Endothelial cell of umbilical vein (primary cell): ENCODE data around the gene PPP1R12A. TPM values are rescaled to one million over a fixed set of nuclear protein-coding genes. Genes with fewer than 3 reads are reported as not detected.

ENCODE experiments used
- BruUV-seq: library from RNA; stranded (reverse); fragments of 400-500 nt; replicated peaks from 2 replicates; lab custom pipeline; 2021; lab: Mats Ljungman, UMichigan
- CTCF ChIA-PET: fragments of 300-600, 350-600 bp; sonication (Branson Sonifier 250); formaldehyde crosslinking; loops from one replicate; lab custom pipeline; 2021; ENCODE audit warnings: antibody characterized with exemption, inconsistent platforms; lab: Charles Lee
- POLR2A ChIA-PET: fragments of 300-600, 350-600 bp; sonication (Branson Sonifier 250); formaldehyde crosslinking; loops from one replicate; lab custom pipeline; 2021; ENCODE audit warnings: antibody characterized with exemption, inconsistent platforms; lab: Charles Lee
- DNase-seq: peaks from one replicate; pipeline ENCODE4 v3.0.0-alpha.2; 2011; ENCODE audit warnings: low read depth, low spot score
- FAIRE-seq: peaks from 2 replicates; lab custom pipeline; 2011; peaks lifted over from hg19 to GRCh38; lab: Jason Lieb, UNC
- H2AFZ ChIP-seq: 2 replicates; pipeline ENCODE4 v1.6.0; 2012; ENCODE audit warnings: low read depth, low read length, control low read depth, inconsistent platforms
- H3K27ac ChIP-seq: 2 replicates; pipeline ENCODE4 v1.5.1; 2011; ENCODE audit warnings: low read depth, mild to moderate bottlenecking, control low read depth, low read length, moderate library complexity; ENCODE audit not compliant: insufficient read depth
- H3K27me3 ChIP-seq, 2 experiments: 2 replicates each; pipeline versions ENCODE4 v1.6.0 to v1.6.1; 2011; ENCODE audit warnings: low read length in 2 of 2, mixed read lengths in 1 of 2; ENCODE audit not compliant: control insufficient read depth in 2 of 2, insufficient read depth in 2 of 2
- H3K36me3 ChIP-seq, 2 experiments: 2 replicates in 1 of 2; 3 replicates in 1 of 2; pipeline ENCODE4 v1.5.1; 2011; ENCODE audit warnings: low read length in 2 of 2, mild to moderate bottlenecking in 1 of 2, moderate library complexity in 1 of 2; ENCODE audit not compliant: control insufficient read depth in 2 of 2, insufficient read depth in 2 of 2; ENCODE audit errors: extremely low read depth in 1 of 2
- H3K4me1 ChIP-seq: 3 replicates; pipeline ENCODE4 v1.5.1; 2011; ENCODE audit warnings: mild to moderate bottlenecking, low read length; ENCODE audit not compliant: control insufficient read depth, insufficient read depth; ENCODE audit errors: extremely low read depth
- H3K4me2 ChIP-seq: 2 replicates; pipeline ENCODE4 v1.6.1; 2011; ENCODE audit warnings: low read length, control low read depth, mixed read lengths; ENCODE audit not compliant: insufficient read depth
- H3K4me3 ChIP-seq, 3 experiments: fragments of 200-600 bp in 1 of 3; sonication (generic), shearing (Covaris generic) in 1 of 3; replicated peaks in 1 of 3; 2 replicates each; pipeline ENCODE4 v1.5.1; 2011 to 2016; ENCODE audit warnings: control low read depth in 3 of 3, low read length in 3 of 3, mild to moderate bottlenecking in 2 of 3, inconsistent platforms in 1 of 3, low read depth in 1 of 3, moderate library complexity in 1 of 3; ENCODE audit not compliant: insufficient read depth in 1 of 3
- H3K79me2 ChIP-seq: 2 replicates; pipeline ENCODE4 v1.6.0; 2012; ENCODE audit warnings: low read length, inconsistent platforms; ENCODE audit not compliant: control insufficient read depth, insufficient read depth
- H3K9ac ChIP-seq: replicated peaks from 2 replicates; pipeline ENCODE3; 2011; ENCODE audit warnings: low read length, control low read depth; ENCODE audit not compliant: insufficient read depth; ENCODE audit errors: extremely low read depth
- H3K9me1 ChIP-seq: replicated peaks from 3 replicates; pipeline ENCODE4 v1.6.0; 2011; ENCODE audit warnings: mild to moderate bottlenecking, low read length; ENCODE audit not compliant: control insufficient read depth, insufficient read depth; ENCODE audit errors: extremely low read depth
- H3K9me3 ChIP-seq: replicated peaks from 2 replicates; pipeline ENCODE4 v1.5.1; 2012; ENCODE audit warnings: low read length, inconsistent platforms; ENCODE audit not compliant: control insufficient read depth, insufficient read depth
- H4K20me1 ChIP-seq: replicated peaks from 2 replicates; pipeline ENCODE3; 2011; ENCODE audit warnings: mild to moderate bottlenecking, low read length; ENCODE audit not compliant: control insufficient read depth, insufficient read depth; ENCODE audit errors: extremely low read depth
- EZH2 ChIP-seq: IDR thresholded peaks from 2 replicates; pipeline ENCODE4 v1.6.1; 2012; ENCODE audit warnings: borderline replicate concordance, low read depth, mild to moderate bottlenecking, moderate library complexity, low read length, inconsistent platforms; ENCODE audit not compliant: severe bottlenecking
- FOS ChIP-seq: IDR thresholded peaks from 2 replicates; pipeline ENCODE4 v1.6.1; 2011; ENCODE audit warnings: mild to moderate bottlenecking, low read length, moderate library complexity, borderline replicate concordance; ENCODE audit not compliant: insufficient read depth
- GATA2 ChIP-seq: IDR thresholded peaks from 2 replicates; pipeline ENCODE4 v1.7.0; 2011; ENCODE audit warnings: low read depth, mild to moderate bottlenecking, moderate library complexity, mixed read lengths, low read length; ENCODE audit not compliant: insufficient read length, insufficient read depth
- JUN ChIP-seq: IDR thresholded peaks from 2 replicates; pipeline ENCODE4 v1.6.1; 2011; ENCODE audit warnings: borderline replicate concordance, low read depth; ENCODE audit not compliant: insufficient read length, insufficient read depth
- MYC ChIP-seq: IDR thresholded peaks from one replicate; pipeline ENCODE4 v1.6.1; 2011; ENCODE audit warnings: mild to moderate bottlenecking, low read depth, low read length
- POLR2A ChIP-seq: IDR thresholded peaks from 2 replicates; pipeline ENCODE4 v1.6.1; 2012; ENCODE audit warnings: low read depth, mild to moderate bottlenecking, control low read depth, low read length
- POLR2AphosphoS5 ChIP-seq: IDR thresholded peaks from 2 replicates; pipeline ENCODE4 v1.6.1; 2012; ENCODE audit warnings: low read depth, mild to moderate bottlenecking, control low read depth, low read length, moderate library complexity; ENCODE audit not compliant: insufficient read depth
- dilution Hi-C: fragments of 300-500 bp; cut with MboI; formaldehyde crosslinking; loops from one replicate; pipeline ENCODE4 v1.15.0; 2019; ENCODE audit warnings: low sequenced_read_pairs; ENCODE audit not compliant: extremely low pct_ligation_motif_present
- intact Hi-C: fragments of 100-400 bp; cut with micrococcal nuclease; formaldehyde crosslinking; loops from one replicate; pipeline ENCODE4 v1.10.0; 2022
- polyA plus RNA-seq, 4 experiments: library from polyadenylated mRNA; depleted of rRNA in 3 of 4; stranded (reverse) in 3 of 4; unstranded in 1 of 4; fragments of >200 nt; gene quantifications; 2 replicates each; pipeline versions ENCODE4 v1.2.1 to v1.2.3, GENCODE V29; 2011 to 2012; ENCODE audit warnings: missing spikeins in 1 of 4
- total RNA-seq: library from RNA; stranded (reverse); gene quantifications from 2 replicates; pipeline ENCODE4 v1.2.3, GENCODE V29; 2021
- TF ChIP-seq, protein P1 (sequence below): IDR thresholded peaks from 2 replicates; pipeline ENCODE4 v1.6.1; 2011; ENCODE audit not compliant: insufficient read depth, insufficient read length
- TF ChIP-seq, protein P2 (sequence below), 2 donors: IDR thresholded peaks; 1 replicate in 1 of 2; 2 replicates in 1 of 2; pipeline ENCODE4 v1.5.1; 2011; ENCODE audit warnings: low read length in 2 of 2, mild to moderate bottlenecking in 2 of 2, moderate library complexity in 2 of 2, control low read depth in 1 of 2, inconsistent platforms in 1 of 2, low read depth in 1 of 2; ENCODE audit not compliant: insufficient read depth in 1 of 2; ENCODE audit errors: extremely low read depth in 1 of 2

The PPP1R12A gene
- total and polyA plus RNA-seq, 2 donors (not counting 3 experiments of a cell fraction or from before 2014, with no cell fraction given) = 12.9 to 83.9 TPM

DNA sequence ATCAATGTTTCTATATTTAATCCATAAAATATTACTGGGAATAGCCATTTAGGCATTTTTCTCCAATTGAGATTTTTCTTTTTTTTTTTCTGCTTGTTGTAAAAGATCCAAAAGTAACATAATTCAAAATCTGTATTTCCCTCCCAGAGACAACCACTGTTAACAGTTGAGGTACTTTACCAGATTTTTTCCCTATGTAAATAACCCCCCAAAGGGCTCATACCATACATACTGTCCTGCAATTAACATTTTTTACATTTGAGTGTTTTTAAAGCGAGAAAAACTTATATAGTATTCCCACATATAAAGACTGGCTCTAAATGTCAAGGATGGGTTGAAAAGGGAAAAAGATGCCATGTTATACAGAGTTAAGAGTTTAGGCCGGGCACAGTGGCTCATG is 18.1 kb downstream of the PPP1R12A start:
- ChIA-PET CTCF (interaction anchor here (0.8 kb wide), 1 partner anchor 8 kb away, joined by 3 read pairs; no protein-coding TSS in a partner anchor), POLR2A (no interaction called here)
- BruUV-seq = no TSS peak
- DNase-seq (no peak), FAIRE-seq (no peak)
- Histone ChIP-seq H3K36me3 (no peaks in the 10 kb centered on the region), H3K79me2 (peaks cover 90% of the 10 kb centered on the region), H3K9ac (no peak overlapping the region), H3K4me3 (no peak overlapping the region), H3K27ac (no peak overlapping the region), H2AFZ (no peak overlapping the region), H3K4me1 (no peaks in the 10 kb centered on the region), H4K20me1 (peaks cover 26% of the 10 kb centered on the region), H3K9me3 (no peaks in the 10 kb centered on the region), H3K4me2 (no peak overlapping the region), H3K9me1 (peaks cover 3% of the 10 kb centered on the region), H3K27me3 (no peaks in the 10 kb centered on the region)
- TF ChIP-seq, protein P1, sequence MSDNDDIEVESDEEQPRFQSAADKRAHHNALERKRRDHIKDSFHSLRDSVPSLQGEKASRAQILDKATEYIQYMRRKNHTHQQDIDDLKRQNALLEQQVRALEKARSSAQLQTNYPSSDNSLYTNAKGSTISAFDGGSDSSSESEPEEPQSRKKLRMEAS = no peak
- TF ChIP-seq MYC (no peak), EZH2 (no peak), POLR2A (no peak), JUN (no peak), GATA2 (no peak), POLR2AphosphoS5 (no peak), FOS (no peak)
- TF ChIP-seq, protein P2, sequence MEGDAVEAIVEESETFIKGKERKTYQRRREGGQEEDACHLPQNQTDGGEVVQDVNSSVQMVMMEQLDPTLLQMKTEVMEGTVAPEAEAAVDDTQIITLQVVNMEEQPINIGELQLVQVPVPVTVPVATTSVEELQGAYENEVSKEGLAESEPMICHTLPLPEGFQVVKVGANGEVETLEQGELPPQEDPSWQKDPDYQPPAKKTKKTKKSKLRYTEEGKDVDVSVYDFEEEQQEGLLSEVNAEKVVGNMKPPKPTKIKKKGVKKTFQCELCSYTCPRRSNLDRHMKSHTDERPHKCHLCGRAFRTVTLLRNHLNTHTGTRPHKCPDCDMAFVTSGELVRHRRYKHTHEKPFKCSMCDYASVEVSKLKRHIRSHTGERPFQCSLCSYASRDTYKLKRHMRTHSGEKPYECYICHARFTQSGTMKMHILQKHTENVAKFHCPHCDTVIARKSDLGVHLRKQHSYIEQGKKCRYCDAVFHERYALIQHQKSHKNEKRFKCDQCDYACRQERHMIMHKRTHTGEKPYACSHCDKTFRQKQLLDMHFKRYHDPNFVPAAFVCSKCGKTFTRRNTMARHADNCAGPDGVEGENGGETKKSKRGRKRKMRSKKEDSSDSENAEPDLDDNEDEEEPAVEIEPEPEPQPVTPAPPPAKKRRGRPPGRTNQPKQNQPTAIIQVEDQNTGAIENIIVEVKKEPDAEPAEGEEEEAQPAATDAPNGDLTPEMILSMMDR (IDR thresholded peaks at IDR 0.05; ENCODE audit: extremely low read depth in 1 of 2, insufficient read depth in 1 of 2, low read depth in 1 of 2, low read length in 2 of 2) = no peak
- intact Hi-C loops = no loop called here
- dilution Hi-C loops = no loop called here
